Mucosa of descending colon (tissue), 3 donors: Measurements from ENCODE around the gene ZNF700. TPM values are rescaled to one million over a fixed set of nuclear protein-coding genes. Genes with fewer than 3 reads are reported as not detected.
"Not testable (repeated sequence)": the region's sequence is repeated elsewhere in the genome, so short reads cannot be mapped to it uniquely, and the experiment has no call there.

Experiments
- ATAC-seq: fragments of 200-7000 bp; cut with Tn5 transposase; one replicate; pipeline ENCODE4 v1.9.1; 2020; ENCODE audit warnings: mild to moderate bottlenecking, moderate library complexity
- DNase-seq, 3 donors: peaks; one replicate each; pipeline ENCODE4 v3.0.0-alpha.2; 2020
- H3K36me3 ChIP-seq: fragments of 200-600 bp; one replicate; pipeline ENCODE4 v1.8.0; 2021; ENCODE audit warnings: low read depth, mild to moderate bottlenecking
- H3K4me1 ChIP-seq: fragments of 200-600 bp; one replicate; pipeline ENCODE4 v1.8.0; 2021; ENCODE audit warnings: low read depth, mild to moderate bottlenecking
- H3K4me3 ChIP-seq: fragments of 200-600 bp; one replicate; pipeline ENCODE4 v1.8.0; 2021; ENCODE audit warnings: mild to moderate bottlenecking
- H3K9me3 ChIP-seq: fragments of 200-600 bp; one replicate; pipeline ENCODE4 v1.8.0; 2021; ENCODE audit warnings: mild to moderate bottlenecking
- intact Hi-C, 2 donors: fragments of 100-400 bp; cut with DNase I in 1 of 2; cut with micrococcal nuclease in 1 of 2; formaldehyde crosslinking; loops; one replicate each; pipeline versions ENCODE4 v1.11.0 to v1.11.1; 2022; cut with DNase I, micrococcal nuclease
- total RNA-seq, 3 donors: library from RNA; stranded (reverse); fragmentation: NEBNext Ultra II Directional in 2 of 3; extraction: Animal tissue kit (Norgen Biotek cat#: 25700) in 2 of 3; gene quantifications; one replicate each; pipeline versions ENCODE4 v1.2.1 to v1.2.4, GENCODE V29; 2021 to 2023
- TF ChIP-seq, protein P1 (sequence below): fragments of 200-600 bp; IDR thresholded peaks from one replicate; pipeline ENCODE4 v1.8.0; 2022; ENCODE audit warnings: antibody characterized with exemption, mild to moderate bottlenecking
- donor health status: DM: no; HTN: no; CAD: no; lungs with moderate emphysema.
- donor health status: DM: no; HTN: no; CAD: no.
- donor health status: DM: no; HTN: yes; CAD: no.

ZNF700 gene
- total RNA-seq, 3 donors from 2014 or later, result 16.3 to 25.2 (median 17.1) TPM

DNA sequence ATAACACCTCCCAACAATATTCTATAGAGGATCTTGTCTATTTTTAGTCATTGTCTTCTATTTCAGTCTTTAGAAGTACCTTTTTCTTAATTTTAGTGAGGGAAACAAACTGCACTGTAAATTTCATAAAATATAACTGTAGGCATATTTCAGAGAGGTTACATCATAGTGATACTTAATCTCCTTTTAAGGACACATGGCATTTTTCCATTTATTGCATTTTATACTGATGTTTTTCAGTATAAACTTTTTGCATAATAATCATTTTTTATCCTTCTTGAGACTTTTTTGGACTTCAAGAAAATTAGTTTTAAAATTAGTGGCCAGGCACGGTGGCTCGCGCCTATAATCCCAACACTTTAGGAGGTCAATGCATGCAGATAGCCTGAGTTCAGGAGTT lies 6.6 kb downstream of the ZNF700 start:
- peaks cover 58% of the 10 kb centered on the region for H3K9me3 ChIP-seq
- DNase-seq (no peak), ATAC-seq (no peak)
- H3K4me1 ChIP-seq, result peaks cover 4% of the 10 kb centered on the region
- intact Hi-C loops, result no loop called here
- H3K4me3 ChIP-seq, result no peak overlapping the region
- TF ChIP-seq, protein P1, sequence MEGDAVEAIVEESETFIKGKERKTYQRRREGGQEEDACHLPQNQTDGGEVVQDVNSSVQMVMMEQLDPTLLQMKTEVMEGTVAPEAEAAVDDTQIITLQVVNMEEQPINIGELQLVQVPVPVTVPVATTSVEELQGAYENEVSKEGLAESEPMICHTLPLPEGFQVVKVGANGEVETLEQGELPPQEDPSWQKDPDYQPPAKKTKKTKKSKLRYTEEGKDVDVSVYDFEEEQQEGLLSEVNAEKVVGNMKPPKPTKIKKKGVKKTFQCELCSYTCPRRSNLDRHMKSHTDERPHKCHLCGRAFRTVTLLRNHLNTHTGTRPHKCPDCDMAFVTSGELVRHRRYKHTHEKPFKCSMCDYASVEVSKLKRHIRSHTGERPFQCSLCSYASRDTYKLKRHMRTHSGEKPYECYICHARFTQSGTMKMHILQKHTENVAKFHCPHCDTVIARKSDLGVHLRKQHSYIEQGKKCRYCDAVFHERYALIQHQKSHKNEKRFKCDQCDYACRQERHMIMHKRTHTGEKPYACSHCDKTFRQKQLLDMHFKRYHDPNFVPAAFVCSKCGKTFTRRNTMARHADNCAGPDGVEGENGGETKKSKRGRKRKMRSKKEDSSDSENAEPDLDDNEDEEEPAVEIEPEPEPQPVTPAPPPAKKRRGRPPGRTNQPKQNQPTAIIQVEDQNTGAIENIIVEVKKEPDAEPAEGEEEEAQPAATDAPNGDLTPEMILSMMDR, result no peak
- H3K36me3 ChIP-seq, result no peaks in the 10 kb centered on the region

DNA sequence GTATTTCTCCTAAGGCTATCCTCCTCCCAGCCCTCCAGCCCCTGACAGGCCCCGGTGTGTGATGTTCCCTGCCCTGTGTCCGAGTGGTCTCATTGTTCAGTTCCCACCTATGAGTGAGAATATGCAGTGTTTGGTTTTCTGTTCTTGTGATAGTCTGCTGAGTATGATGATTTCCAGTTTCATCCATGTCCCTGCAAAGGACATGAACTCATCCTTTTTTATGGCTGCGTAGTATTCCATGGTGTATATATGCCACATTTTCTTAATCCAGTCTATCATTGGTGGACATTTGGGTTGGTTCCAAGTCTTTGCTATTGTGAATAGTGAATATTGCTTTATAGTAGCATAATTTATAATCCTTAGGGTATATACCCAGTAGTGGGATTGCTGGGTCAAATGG lies 10.9 kb downstream of the ZNF700 start:
- H3K4me3 ChIP-seq, DNase-seq, ATAC-seq, H3K4me1 ChIP-seq, H3K36me3 ChIP-seq, intact Hi-C loops: not testable (repeated sequence)
- peaks cover 83% of the 10 kb centered on the region for H3K9me3 ChIP-seq

DNA sequence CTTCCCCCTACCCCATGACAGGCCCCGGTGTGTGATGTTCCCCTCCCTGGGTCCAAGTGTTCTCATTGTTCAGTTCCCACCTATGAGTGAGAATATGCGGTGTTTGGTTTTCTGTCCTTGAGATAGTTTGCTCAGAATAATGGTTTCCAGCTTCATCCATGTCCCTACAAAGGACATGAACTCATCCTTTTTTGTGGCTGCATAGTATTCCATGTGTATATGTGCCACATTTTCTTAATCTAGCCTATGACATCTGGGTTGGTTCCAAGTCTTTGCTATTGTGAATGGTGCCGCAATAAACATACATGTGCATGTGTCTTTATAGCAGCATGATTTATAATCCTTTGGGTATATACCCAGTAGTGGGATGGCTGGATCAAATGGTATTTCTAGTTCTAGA lies 13.5 kb downstream of the ZNF700 start:
- H3K4me3 ChIP-seq, DNase-seq, H3K4me1 ChIP-seq, intact Hi-C loops, ATAC-seq: not testable (repeated sequence)
- H3K9me3 ChIP-seq, result peaks cover 87% of the 10 kb centered on the region
- H3K36me3 ChIP-seq, result peaks cover 11% of the 10 kb centered on the region

DNA sequence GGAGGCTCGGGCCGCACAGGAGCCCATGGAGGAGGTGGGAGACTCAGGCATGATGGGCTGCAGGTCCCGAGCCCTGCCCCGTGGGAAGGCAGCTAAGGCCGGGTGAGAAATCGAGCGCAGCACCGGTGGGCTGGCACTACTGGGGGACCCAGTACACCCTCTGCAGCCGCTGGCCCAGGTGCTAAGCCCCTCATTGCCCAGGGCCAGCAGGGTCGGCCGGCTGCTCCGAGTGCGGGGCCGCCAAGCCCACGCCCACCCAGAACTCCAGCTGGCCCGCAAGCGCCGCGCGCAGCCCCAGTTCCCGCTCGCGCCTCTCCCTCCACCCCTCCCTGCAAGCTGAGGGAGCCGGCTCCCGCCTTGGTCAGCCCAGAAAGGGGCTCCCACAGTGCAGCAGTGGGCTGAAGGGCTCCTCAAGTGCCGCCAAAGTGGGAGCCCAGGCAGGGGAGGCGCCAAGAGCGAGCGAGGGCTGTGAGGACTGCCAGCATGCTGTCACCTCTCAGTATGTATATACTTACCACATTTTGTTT lies 16.5 kb downstream of the ZNF700 start:
- DNase-seq, H3K4me3 ChIP-seq, H3K4me1 ChIP-seq, ATAC-seq, intact Hi-C loops: not testable (repeated sequence)
- Histone ChIP-seq H3K9me3 (peaks cover 92% of the 10 kb centered on the region), H3K36me3 (peaks cover 11% of the 10 kb centered on the region)

DNA sequence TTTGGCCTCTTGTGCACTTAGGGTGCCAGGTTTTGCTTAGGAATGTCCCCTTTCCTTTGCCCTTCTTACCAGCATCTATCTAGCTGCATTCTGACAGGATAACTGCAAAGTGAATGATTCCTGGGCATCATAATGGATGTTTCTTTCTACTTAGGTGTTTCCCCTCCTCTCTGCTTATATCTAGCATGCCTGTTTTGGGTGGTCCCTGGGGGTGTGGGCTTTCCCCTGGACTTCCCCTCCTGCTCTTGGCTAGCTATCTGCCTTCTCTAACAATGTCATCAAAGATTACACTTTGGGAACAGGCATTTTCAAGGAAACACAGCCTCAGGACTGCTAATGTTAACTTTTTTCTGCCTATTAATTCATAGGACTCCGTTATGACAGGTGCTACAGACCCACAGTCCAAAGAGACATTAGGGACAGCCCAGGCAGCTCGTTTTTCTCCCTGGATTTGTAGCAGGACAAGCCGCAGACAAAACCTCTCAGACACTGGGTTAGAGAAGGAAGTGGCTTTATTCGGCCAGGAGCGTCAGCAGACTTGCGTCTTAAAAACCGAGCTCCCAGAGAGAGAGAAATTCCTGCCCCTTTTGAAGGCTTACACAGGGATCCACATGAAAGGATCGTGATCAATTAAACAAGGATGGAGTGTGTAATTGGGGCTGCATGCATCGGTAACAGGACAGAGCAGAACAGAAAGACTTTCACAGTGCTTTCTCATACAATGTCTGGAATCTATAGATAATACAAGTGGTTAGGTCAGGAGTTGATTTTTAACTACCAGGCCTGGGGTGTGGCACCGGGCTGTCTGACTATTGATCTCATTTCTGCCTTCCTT lies 17.3 kb downstream of the ZNF700 start:
- ATAC-seq, result no peak
- Histone ChIP-seq H3K4me3 (no peak overlapping the region), H3K4me1 (no peaks in the 10 kb centered on the region), H3K36me3 (peaks cover 17% of the 10 kb centered on the region), H3K9me3 (peaks cover 93% of the 10 kb centered on the region)
- TF ChIP-seq, protein P1, result no peak
- no peak for DNase-seq
- intact Hi-C loops, result no loop called here

DNA sequence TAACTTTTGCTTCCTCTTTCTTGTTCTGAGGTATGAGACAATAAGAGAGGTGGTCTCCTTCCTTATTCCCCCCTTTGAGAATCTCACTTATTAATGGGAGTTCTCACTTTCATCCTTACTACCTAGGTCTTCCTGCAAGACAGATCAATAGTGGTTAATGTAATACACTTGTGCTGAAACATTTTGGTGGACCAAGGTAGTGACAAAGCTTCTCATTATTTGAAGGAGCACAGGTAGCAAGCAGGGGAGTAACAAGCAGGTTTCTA lies 17.9 kb downstream of the ZNF700 start:
- ATAC-seq (no peak), DNase-seq (no peak)
- H3K4me3 ChIP-seq, result no peak overlapping the region
- H3K9me3 ChIP-seq, result peaks cover 93% of the 10 kb centered on the region
- H3K36me3 ChIP-seq, result peaks cover 23% of the 10 kb centered on the region
- TF ChIP-seq, protein P1, result no peak
- H3K4me1 ChIP-seq, result no peaks in the 10 kb centered on the region
- intact Hi-C loops, result no loop called here

DNA sequence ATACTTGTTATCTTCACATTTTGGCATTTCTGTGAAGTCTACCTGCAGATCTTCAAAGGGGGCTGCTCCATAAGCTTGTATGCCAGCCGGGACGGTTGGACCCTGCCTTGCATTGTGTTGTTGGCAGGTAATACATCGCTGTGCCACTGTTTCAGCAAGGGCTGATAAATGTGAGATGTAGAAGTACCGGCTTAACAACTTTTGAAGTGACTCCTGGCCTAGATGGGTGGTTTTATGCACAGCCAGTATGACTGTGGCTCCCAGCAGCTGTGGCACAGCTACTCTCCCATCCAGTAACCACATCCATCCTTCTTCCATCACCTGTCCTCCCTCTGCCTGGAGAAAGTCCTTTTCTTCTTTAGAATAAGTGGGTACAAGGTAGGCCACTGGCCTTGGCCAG lies 19.7 kb downstream of the ZNF700 start:
- Histone ChIP-seq H3K4me3 (no peak overlapping the region), H3K4me1 (no peaks in the 10 kb centered on the region), H3K36me3 (peaks cover 41% of the 10 kb centered on the region), H3K9me3 (peaks cover 100% of the 10 kb centered on the region)
- ATAC-seq, result no peak
- TF ChIP-seq, protein P1, result no peak
- no peak for DNase-seq
- intact Hi-C loops, result no loop called here
